Endodermal cell (in vitro differentiated cells): ENCODE results near the gene IKZF1. TPM values are rescaled to one million over a fixed set of nuclear protein-coding genes. Genes with fewer than 3 reads are reported as not detected.

Source experiments
- DNase-seq: peaks from one replicate; pipeline ENCODE4 v3.0.0-alpha.2; 2017
- H3K27ac ChIP-seq: 2 replicates; pipeline ENCODE4 v1.5.1; 2013; ENCODE audit warnings: mild to moderate bottlenecking, low read depth, low read length, moderate library complexity
- H3K27me3 ChIP-seq: 2 replicates; pipeline ENCODE4 v1.6.1; 2013; ENCODE audit warnings: mild to moderate bottlenecking, low read length, moderate library complexity; ENCODE audit not compliant: insufficient read depth, control insufficient read depth, poor library complexity, severe bottlenecking
- H3K36me3 ChIP-seq: 2 replicates; pipeline ENCODE4 v1.7.0; 2013; ENCODE audit warnings: mild to moderate bottlenecking, low read length, moderate library complexity; ENCODE audit not compliant: control insufficient read depth, insufficient read depth
- H3K4me1 ChIP-seq: one replicate; pipeline ENCODE4 v1.7.0; 2013; ENCODE audit warnings: low read length; ENCODE audit not compliant: control insufficient read depth, insufficient read depth
- H3K4me3 ChIP-seq: 2 replicates; pipeline ENCODE4 v1.5.1; 2013; ENCODE audit warnings: mild to moderate bottlenecking, low read length, moderate library complexity
- H3K9ac ChIP-seq: 2 replicates; pipeline ENCODE4 v1.6.1; 2013; ENCODE audit warnings: mild to moderate bottlenecking, low read length, moderate library complexity; ENCODE audit not compliant: poor library complexity, severe bottlenecking; ENCODE audit errors: extremely low read depth
- H3K9me3 ChIP-seq: 2 replicates; pipeline ENCODE4 v1.6.1; 2013; ENCODE audit warnings: mild to moderate bottlenecking, low read length, moderate library complexity; ENCODE audit not compliant: control insufficient read depth
- H3K27ac Mint-ChIP-seq: 2 replicates; pipeline ENCODE4 v1.8.0; 2020; ENCODE audit warnings: mixed read lengths
- H3K27me3 Mint-ChIP-seq: 2 replicates; pipeline ENCODE4 v1.8.0; 2021; ENCODE audit warnings: mild to moderate bottlenecking, mixed read lengths; ENCODE audit not compliant: insufficient read depth
- H3K36me3 Mint-ChIP-seq: 2 replicates; pipeline ENCODE4 v1.8.0; 2020; ENCODE audit warnings: low read depth, mixed read lengths
- H3K4me1 Mint-ChIP-seq: 2 replicates; pipeline ENCODE4 v1.8.0; 2020; ENCODE audit warnings: mixed read lengths
- H3K4me3 Mint-ChIP-seq: 2 replicates; pipeline ENCODE4 v1.8.0; 2020; ENCODE audit warnings: mild to moderate bottlenecking, moderate library complexity, mixed read lengths
- H3K9me3 Mint-ChIP-seq: 2 replicates; pipeline ENCODE4 v1.8.0; 2020; ENCODE audit warnings: mild to moderate bottlenecking, mixed read lengths
- WGBS, 2 experiments: methylation state at CpG; one replicate each; pipeline versions ENCODE4 v1.1.5 to v1.1.7; 2013; ENCODE audit warnings: missing lambda C conversion rate in 2 of 2, mixed read lengths in 1 of 2; ENCODE audit not compliant: insufficient coverage in 1 of 2, insufficient read length in 1 of 2; 5-methylcytosine and 5-hydroxymethylcytosine counted together
- total RNA-seq, 2 donors: library from RNA; stranded (reverse); fragmentation: NEBNext Ultra II Directional in 1 of 2; extraction: Animal tissue kit (Norgen Biotek cat#: 25700) in 1 of 2; gene quantifications; 2 replicates in 1 of 2; 3 replicates in 1 of 2; pipeline ENCODE4 v1.2.1, GENCODE V29; 2021
- TF ChIP-seq, protein P1 (sequence below): fragments of 200-600 bp; sonication (generic); conservative IDR thresholded peaks from 2 replicates; pipeline ENCODE4 v1.5.0; 2021; ENCODE audit warnings: antibody characterized with exemption, mild to moderate bottlenecking

The IKZF1 gene
- total RNA-seq, 2 donors from 2014 or later = 0.44 to 0.55 TPM

DNA sequence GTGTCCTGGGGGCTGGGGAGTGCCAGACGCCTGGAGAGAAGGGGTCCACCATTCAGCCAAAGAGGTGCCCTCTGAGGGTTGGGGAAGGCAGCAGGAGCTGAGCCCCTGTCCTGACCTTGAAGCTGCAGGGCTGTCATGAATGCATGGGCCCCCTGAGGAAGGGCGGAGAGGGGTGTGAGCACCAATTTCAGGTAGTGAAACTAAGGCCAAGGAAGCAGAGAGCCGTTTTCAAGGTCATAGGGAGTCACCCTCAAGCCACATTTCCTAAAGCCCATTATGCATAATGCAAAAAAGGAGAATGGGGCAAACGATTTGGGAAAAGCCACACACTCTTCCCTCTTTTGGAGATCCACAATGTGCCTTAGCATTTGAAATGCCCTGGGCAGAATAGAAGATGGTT lies 108.5 kb downstream of the IKZF1 start:
- no peak overlapping the region for H3K4me3 Mint-ChIP-seq
- TF ChIP-seq, protein P1, sequence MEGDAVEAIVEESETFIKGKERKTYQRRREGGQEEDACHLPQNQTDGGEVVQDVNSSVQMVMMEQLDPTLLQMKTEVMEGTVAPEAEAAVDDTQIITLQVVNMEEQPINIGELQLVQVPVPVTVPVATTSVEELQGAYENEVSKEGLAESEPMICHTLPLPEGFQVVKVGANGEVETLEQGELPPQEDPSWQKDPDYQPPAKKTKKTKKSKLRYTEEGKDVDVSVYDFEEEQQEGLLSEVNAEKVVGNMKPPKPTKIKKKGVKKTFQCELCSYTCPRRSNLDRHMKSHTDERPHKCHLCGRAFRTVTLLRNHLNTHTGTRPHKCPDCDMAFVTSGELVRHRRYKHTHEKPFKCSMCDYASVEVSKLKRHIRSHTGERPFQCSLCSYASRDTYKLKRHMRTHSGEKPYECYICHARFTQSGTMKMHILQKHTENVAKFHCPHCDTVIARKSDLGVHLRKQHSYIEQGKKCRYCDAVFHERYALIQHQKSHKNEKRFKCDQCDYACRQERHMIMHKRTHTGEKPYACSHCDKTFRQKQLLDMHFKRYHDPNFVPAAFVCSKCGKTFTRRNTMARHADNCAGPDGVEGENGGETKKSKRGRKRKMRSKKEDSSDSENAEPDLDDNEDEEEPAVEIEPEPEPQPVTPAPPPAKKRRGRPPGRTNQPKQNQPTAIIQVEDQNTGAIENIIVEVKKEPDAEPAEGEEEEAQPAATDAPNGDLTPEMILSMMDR = no peak
- H3K9ac ChIP-seq = no peak overlapping the region
- no peaks in the 10 kb centered on the region for H3K36me3 Mint-ChIP-seq
- H3K4me3 ChIP-seq = no peak overlapping the region
- H3K27me3 Mint-ChIP-seq = no peaks in the 10 kb centered on the region
- H3K4me1 ChIP-seq = no peaks in the 10 kb centered on the region
- H3K9me3 Mint-ChIP-seq = no peaks in the 10 kb centered on the region
- DNase-seq = no peak
- 77 to 83% methylated on average over 3 to 4 of the region's 4 CpGs for WGBS, 2 experiments
- H3K27ac ChIP-seq = no peak overlapping the region
- H3K27me3 ChIP-seq = no peaks in the 10 kb centered on the region
- no peak overlapping the region for H3K27ac Mint-ChIP-seq
- H3K9me3 ChIP-seq = no peaks in the 10 kb centered on the region
- H3K4me1 Mint-ChIP-seq = no peaks in the 10 kb centered on the region
- no peaks in the 10 kb centered on the region for H3K36me3 ChIP-seq

DNA sequence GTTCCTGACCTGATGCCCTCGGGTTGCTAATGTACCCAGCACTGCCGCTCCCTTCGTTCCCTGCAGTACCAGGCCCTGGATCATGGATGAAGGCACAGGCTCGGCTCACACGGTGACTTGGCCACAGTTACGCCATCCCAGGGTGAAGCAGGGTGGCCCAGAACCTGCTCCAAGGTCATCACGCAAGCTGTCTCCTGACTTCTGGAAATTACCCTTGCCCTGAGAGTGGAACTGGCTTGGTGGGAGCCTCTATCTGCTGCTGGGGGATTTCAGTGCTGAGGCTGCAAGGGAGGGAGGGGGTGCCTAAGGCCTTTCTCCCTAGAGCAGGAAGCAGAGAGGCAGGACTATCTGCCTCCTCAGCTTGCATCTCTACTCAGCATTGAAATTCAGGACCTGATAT lies 109.0 kb downstream of the IKZF1 start:
- Histone ChIP-seq H3K9ac (no peak overlapping the region), H3K4me3 (no peak overlapping the region), H3K4me1 (no peaks in the 10 kb centered on the region), H3K9me3 (no peaks in the 10 kb centered on the region), H3K36me3 (no peaks in the 10 kb centered on the region), H3K27me3 (no peaks in the 10 kb centered on the region), H3K27ac (no peak overlapping the region)
- H3K4me3 Mint-ChIP-seq = no peak overlapping the region
- no peaks in the 10 kb centered on the region for H3K36me3 Mint-ChIP-seq
- peaks cover 2% of the 10 kb centered on the region for H3K4me1 Mint-ChIP-seq
- no peaks in the 10 kb centered on the region for H3K9me3 Mint-ChIP-seq
- 93 to 94% methylated on average over 6 to 7 of the region's 7 CpGs for WGBS, 2 experiments
- no peak for DNase-seq
- no peaks in the 10 kb centered on the region for H3K27me3 Mint-ChIP-seq
- TF ChIP-seq, protein P1 = no peak
- no peak overlapping the region for H3K27ac Mint-ChIP-seq

DNA sequence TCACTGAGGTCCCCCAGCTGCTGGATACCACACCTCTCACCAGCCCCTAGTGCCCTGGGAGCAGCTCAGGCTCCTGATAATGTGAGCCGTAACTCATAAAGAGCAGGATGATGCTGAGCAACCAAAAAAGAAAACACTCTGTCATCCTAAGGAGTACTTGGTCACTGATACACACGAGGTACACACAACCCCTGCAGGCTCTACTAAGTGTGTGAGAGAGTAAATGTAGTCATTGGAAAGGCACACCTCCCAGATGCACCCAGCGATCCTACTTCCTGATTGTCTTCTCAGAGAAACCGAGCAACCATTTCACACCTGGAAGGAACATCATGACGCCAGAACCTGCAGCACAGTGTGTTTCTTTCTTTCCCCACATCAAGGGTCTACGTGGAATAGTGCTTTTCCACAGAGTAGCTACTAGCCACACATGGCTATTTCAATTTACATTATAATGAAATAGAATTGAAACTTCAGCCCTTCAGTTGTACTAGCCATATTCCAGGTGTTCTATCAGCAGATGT lies 111.4 kb downstream of the IKZF1 start:
- Histone ChIP-seq H3K4me3 (no peak overlapping the region), H3K9ac (no peak overlapping the region), H3K9me3 (no peaks in the 10 kb centered on the region), H3K4me1 (no peaks in the 10 kb centered on the region), H3K27me3 (no peaks in the 10 kb centered on the region), H3K36me3 (no peaks in the 10 kb centered on the region), H3K27ac (no peak overlapping the region)
- no peak overlapping the region for H3K27ac Mint-ChIP-seq
- H3K4me1 Mint-ChIP-seq = peaks cover 6% of the 10 kb centered on the region
- no peaks in the 10 kb centered on the region for H3K27me3 Mint-ChIP-seq
- WGBS, 2 experiments = 86 to 100% methylated on average over 2 to 6 of the region's 6 CpGs
- no peak overlapping the region for H3K4me3 Mint-ChIP-seq
- TF ChIP-seq, protein P1 = no peak
- DNase-seq = no peak
- no peaks in the 10 kb centered on the region for H3K36me3 Mint-ChIP-seq
- no peaks in the 10 kb centered on the region for H3K9me3 Mint-ChIP-seq
